Erythroblast (primary cell): ENCODE measurements around the gene CKB.

Source experiments
- GATA1 ChIP-seq: IDR thresholded peaks from 2 replicates; pipeline ENCODE4 v1.6.1; 2011; ENCODE audit warnings: low read depth, mild to moderate bottlenecking, control low read depth, low read length, moderate library complexity
- POLR2A ChIP-seq: IDR thresholded peaks from 2 replicates; pipeline ENCODE4 v1.6.1; 2011; ENCODE audit warnings: mild to moderate bottlenecking, low read length

DNA sequence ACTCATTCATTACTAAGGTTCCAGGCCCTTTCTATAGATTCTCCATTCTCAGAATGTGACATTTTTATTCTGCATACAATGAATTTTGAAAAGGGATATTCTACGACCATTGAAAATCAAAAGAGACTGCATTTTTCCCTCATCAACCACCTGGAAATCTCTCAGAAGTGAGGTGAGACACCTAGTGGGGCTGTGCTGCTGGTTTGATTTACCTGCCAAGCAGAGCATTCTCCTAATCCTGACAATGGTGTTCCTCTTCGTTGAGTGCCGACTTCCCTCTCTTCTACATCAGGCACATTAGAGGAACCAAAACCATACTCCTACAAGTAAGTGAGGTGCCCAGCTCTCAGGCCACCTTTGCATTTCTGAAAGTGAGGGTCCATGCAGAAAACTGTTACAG lies 14.9 kb downstream of the CKB start:
- TF ChIP-seq POLR2A (no peak), GATA1 (no peak)
